ENCODE results near the gene COBLL1. TPM values are rescaled to one million over a fixed set of nuclear protein-coding genes. Genes with fewer than 3 reads are reported as not detected.

COBLL1 gene
- total RNA-seq, 1 donor from 2014 or later, result 1.0 TPM

DNA sequence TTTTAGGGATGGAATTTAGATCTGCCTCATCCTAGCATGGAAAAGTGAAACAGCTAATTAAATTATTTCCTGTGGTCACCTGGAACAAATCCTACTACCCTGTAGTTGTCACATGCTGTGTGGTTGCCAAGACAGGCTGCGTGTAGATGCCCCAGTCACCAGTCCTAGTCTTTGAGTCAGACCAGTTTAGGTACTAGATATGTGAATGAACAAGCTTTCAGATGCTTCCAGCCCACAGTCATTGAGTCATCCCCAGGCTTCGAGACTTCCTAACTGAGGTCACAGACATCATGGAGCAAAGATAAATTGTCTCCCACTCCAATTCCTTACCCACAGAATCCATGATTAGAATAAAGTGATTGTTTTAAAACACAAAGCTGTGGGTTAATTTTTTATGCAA is 184.5 kb downstream of the COBLL1 start:
- Histone ChIP-seq H3K27ac (no peak overlapping the region), H3K79me2 (ENCODE audit: low read depth) (no peaks in the 10 kb centered on the region), H3K4me2 (no peak overlapping the region), H3K36me3 (no peaks in the 10 kb centered on the region), H3K9me3 (ENCODE audit: low read depth) (no peaks in the 10 kb centered on the region), H3K4me3 (no peak overlapping the region), H2AFZ (replicated peaks) (no peak overlapping the region), H3K4me1 (no peaks in the 10 kb centered on the region), H4K20me1 (ENCODE audit: low read depth) (no peaks in the 10 kb centered on the region), H3F3A (ENCODE audit: low read depth) (no peaks in the 10 kb centered on the region), H3K27me3 (no peaks in the 10 kb centered on the region), H3K9ac (no peak overlapping the region)
- Mint-ChIP-seq H3K36me3 (no peaks in the 10 kb centered on the region), H3K27me3 (ENCODE audit: insufficient read depth, low read depth) (no peaks in the 10 kb centered on the region), H3K9me3 (peaks cover 2% of the 10 kb centered on the region), H3K4me3 (no peak overlapping the region), H3K4me1 (no peaks in the 10 kb centered on the region), H3K27ac (no peak overlapping the region)
- DNase-seq (ENCODE audit: low spot score), result no peak
- TF ChIP-seq EZH2phosphoT487 (IDR thresholded peaks at IDR 0.05) (no peak), EZH2 (IDR thresholded peaks at IDR 0.05) (no peak)
- TF ChIP-seq, protein P1, sequence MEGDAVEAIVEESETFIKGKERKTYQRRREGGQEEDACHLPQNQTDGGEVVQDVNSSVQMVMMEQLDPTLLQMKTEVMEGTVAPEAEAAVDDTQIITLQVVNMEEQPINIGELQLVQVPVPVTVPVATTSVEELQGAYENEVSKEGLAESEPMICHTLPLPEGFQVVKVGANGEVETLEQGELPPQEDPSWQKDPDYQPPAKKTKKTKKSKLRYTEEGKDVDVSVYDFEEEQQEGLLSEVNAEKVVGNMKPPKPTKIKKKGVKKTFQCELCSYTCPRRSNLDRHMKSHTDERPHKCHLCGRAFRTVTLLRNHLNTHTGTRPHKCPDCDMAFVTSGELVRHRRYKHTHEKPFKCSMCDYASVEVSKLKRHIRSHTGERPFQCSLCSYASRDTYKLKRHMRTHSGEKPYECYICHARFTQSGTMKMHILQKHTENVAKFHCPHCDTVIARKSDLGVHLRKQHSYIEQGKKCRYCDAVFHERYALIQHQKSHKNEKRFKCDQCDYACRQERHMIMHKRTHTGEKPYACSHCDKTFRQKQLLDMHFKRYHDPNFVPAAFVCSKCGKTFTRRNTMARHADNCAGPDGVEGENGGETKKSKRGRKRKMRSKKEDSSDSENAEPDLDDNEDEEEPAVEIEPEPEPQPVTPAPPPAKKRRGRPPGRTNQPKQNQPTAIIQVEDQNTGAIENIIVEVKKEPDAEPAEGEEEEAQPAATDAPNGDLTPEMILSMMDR (IDR thresholded peaks at IDR 0.05), result no peak

DNA sequence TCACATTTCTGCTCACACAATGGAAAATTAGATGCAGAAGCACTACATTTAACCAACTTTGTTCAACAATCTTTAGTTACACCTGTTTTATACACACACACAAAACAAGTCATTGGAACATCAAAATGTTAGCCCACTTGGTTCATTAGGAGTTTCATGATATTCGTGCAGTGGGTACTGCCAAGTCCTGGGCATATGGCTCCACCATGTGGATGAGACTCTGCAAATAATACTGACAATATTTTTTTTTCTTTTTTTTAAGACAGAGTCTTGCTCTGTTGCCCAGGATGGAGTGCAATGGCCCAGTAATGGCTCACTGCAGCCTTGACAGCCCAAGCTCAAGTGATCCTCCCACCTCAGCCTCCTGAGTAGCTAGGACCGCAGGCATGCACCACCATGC is 185.9 kb downstream of the COBLL1 start:
- Histone ChIP-seq H2AFZ (replicated peaks) (no peak overlapping the region), H3K4me1 (peaks cover 4% of the 10 kb centered on the region), H3K36me3 (no peaks in the 10 kb centered on the region), H3K4me2 (no peak overlapping the region), H3K4me3 (no peak overlapping the region), H3K27me3 (no peaks in the 10 kb centered on the region), H3K79me2 (ENCODE audit: low read depth) (no peaks in the 10 kb centered on the region), H3K27ac (no peak overlapping the region), H4K20me1 (ENCODE audit: low read depth) (no peaks in the 10 kb centered on the region), H3F3A (ENCODE audit: low read depth) (no peaks in the 10 kb centered on the region), H3K9me3 (ENCODE audit: low read depth) (no peaks in the 10 kb centered on the region), H3K9ac (no peak overlapping the region)
- Mint-ChIP-seq H3K4me3 (no peak overlapping the region), H3K27me3 (ENCODE audit: insufficient read depth, low read depth) (no peaks in the 10 kb centered on the region), H3K9me3 (peaks cover 6% of the 10 kb centered on the region), H3K27ac (no peak overlapping the region), H3K36me3 (peaks cover under 1% of the 10 kb centered on the region), H3K4me1 (no peaks in the 10 kb centered on the region)
- no peak for DNase-seq (ENCODE audit: low spot score)
- TF ChIP-seq EZH2 (IDR thresholded peaks at IDR 0.05) (no peak), EZH2phosphoT487 (IDR thresholded peaks at IDR 0.05) (no peak)
- TF ChIP-seq, protein P1 (IDR thresholded peaks at IDR 0.05), result peak; percentile 7

DNA sequence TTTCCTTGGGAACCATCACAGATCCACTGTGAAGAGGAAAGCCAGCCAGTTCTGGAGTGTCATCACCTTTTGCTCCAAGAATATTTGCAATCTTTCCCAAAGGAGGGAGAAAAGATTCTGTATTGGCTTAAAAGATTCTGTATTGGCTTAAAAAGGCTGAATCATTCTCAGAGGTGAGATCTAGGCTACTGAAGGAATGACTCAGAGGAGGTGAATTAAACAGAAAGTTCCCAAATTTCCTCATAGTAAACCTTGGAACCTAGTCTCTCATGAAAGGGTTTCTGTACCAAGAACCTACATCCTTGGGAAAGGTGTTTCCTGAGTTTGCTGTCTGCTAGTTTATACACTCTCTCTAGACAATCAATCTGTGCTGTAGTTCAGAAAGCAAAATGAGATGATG is 186.3 kb downstream of the COBLL1 start:
- H3K27ac ChIP-seq, result no peak overlapping the region
- H3K9me3 ChIP-seq (ENCODE audit: low read depth), result no peaks in the 10 kb centered on the region
- H4K20me1 ChIP-seq (ENCODE audit: low read depth), result no peaks in the 10 kb centered on the region
- no peaks in the 10 kb centered on the region for H3K79me2 ChIP-seq (ENCODE audit: low read depth)
- Mint-ChIP-seq H3K27me3 (ENCODE audit: insufficient read depth, low read depth) (no peaks in the 10 kb centered on the region), H3K4me1 (no peaks in the 10 kb centered on the region), H3K9me3 (peaks cover 10% of the 10 kb centered on the region), H3K36me3 (peaks cover 4% of the 10 kb centered on the region), H3K4me3 (no peak overlapping the region), H3K27ac (no peak overlapping the region)
- H3K4me3 ChIP-seq, result no peak overlapping the region
- H3K36me3 ChIP-seq, result no peaks in the 10 kb centered on the region
- DNase-seq (ENCODE audit: low spot score), result no peak
- H3K4me2 ChIP-seq, result no peak overlapping the region
- H3K9ac ChIP-seq, result no peak overlapping the region
- H3K27me3 ChIP-seq, result no peaks in the 10 kb centered on the region
- no peaks in the 10 kb centered on the region for H3F3A ChIP-seq (ENCODE audit: low read depth)
- peaks cover 4% of the 10 kb centered on the region for H3K4me1 ChIP-seq
- no peak overlapping the region for H2AFZ ChIP-seq (replicated peaks)
- TF ChIP-seq EZH2 (IDR thresholded peaks at IDR 0.05) (no peak), EZH2phosphoT487 (IDR thresholded peaks at IDR 0.05) (no peak)
- TF ChIP-seq, protein P1 (IDR thresholded peaks at IDR 0.05), result no peak

Data from neural progenitor cell (in vitro differentiated cells).